Fibroblast of pulmonary artery (primary cell): ENCODE data around the gene GAK.

Experiments used
- DNase-seq: peaks from one replicate; pipeline ENCODE4 v3.0.0-alpha.2; 2010; ENCODE audit warnings: low read depth
- H3K4me3 ChIP-seq: replicated peaks from 2 replicates; pipeline ENCODE4 v1.5.1; 2011; ENCODE audit warnings: low read depth, mild to moderate bottlenecking, control low read depth, low read length, moderate library complexity
- TF ChIP-seq, protein P1 (sequence below): IDR thresholded peaks from 2 replicates; pipeline ENCODE4 v1.5.1; 2011; ENCODE audit warnings: mild to moderate bottlenecking, control low read depth, low read length, inconsistent platforms; ENCODE audit errors: missing control alignments

GAK gene

DNA sequence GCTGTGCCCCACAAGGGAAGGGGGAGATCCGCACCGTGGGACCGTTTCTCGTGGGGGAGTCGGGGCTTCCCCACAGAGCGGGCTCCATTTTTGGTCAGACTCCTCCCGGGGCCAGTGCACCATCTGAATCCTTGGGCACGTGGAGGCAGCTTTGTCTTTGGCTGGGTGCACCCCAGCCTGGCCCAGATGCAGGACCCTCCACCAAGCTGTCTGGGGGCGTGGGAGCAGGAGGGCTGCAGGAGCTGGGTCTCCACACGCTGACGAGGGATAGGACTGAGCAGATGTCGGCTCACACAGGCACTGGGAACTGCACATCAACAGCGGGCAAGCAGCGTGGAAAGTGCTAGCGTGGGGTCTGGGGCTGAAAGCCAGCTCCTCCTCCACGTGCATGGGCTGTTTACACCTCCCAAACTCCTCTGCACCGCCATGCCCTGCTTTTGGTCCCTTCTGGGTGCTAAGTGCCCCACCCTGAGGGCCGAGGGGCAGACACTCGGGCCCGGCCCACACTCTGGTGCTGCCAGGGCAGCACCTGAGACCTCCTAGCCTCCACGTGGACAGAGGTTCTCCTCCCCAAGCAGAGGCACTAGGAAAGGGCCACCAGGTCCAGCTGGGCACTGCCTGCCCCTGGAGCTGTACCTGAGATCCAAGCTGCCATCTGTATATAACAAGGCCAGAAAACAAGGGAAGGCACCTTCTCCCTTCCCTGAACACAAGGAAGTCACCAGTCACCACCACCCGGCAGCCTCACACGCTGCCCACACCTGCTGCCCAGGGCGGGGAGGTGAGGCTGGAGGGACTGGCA lies 27.4 kb upstream of the GAK start:
- TF ChIP-seq, protein P1, sequence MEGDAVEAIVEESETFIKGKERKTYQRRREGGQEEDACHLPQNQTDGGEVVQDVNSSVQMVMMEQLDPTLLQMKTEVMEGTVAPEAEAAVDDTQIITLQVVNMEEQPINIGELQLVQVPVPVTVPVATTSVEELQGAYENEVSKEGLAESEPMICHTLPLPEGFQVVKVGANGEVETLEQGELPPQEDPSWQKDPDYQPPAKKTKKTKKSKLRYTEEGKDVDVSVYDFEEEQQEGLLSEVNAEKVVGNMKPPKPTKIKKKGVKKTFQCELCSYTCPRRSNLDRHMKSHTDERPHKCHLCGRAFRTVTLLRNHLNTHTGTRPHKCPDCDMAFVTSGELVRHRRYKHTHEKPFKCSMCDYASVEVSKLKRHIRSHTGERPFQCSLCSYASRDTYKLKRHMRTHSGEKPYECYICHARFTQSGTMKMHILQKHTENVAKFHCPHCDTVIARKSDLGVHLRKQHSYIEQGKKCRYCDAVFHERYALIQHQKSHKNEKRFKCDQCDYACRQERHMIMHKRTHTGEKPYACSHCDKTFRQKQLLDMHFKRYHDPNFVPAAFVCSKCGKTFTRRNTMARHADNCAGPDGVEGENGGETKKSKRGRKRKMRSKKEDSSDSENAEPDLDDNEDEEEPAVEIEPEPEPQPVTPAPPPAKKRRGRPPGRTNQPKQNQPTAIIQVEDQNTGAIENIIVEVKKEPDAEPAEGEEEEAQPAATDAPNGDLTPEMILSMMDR = no peak
- H3K4me3 ChIP-seq = no peak overlapping the region
- no peak for DNase-seq

DNA sequence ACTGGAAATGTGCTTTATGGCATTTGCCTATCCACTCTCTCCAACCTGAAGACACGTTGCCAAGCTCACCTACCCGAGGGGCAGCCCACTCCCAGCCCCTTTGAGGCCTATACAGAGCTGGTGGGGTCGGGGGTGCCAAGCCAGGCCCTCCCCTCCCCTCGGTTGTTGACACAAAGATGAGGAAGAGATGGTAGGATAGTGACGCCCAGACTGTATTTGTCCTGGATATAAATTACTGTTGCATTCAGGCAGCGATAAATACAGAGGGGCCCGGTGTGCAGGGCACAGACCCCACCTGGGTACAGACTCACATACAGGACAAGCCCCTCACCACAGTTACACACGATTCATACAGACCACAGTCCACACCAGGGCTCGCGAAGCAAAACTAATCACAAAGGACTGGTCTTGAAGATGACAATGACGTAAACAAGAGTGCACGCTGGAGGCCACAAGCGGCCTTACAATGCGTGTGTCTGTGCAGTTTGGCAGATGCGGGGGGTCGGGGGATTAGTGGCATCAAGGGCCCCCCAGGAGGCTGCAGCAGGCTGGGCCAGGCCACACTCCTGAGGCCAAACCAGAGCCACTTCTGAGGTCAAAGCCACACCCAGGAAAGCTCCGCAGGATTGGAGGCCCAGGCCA lies 26.7 kb upstream of the GAK start:
- no peak overlapping the region for H3K4me3 ChIP-seq
- no peak for DNase-seq
- TF ChIP-seq, protein P1 = no peak

DNA sequence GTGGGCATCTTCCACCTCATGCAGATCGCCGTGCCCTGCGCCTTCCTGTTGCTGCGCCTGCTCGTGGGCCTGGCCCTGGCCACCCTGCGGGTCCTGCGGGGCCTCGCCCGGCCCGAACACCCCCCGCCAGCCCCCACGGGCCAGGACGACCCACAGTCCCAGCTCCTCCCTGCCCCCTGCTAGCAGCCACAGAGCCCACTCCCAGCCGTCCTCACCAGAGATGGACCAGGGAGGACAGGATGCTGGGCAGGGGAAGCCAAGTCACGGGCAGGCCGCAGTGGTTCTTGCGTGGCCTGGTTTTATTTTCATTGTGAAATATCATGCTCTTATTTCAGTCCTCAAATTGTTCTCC lies 26.2 kb upstream of the GAK start:
- H3K4me3 ChIP-seq = no peak overlapping the region
- DNase-seq = no peak
- TF ChIP-seq, protein P1 = no peak

DNA sequence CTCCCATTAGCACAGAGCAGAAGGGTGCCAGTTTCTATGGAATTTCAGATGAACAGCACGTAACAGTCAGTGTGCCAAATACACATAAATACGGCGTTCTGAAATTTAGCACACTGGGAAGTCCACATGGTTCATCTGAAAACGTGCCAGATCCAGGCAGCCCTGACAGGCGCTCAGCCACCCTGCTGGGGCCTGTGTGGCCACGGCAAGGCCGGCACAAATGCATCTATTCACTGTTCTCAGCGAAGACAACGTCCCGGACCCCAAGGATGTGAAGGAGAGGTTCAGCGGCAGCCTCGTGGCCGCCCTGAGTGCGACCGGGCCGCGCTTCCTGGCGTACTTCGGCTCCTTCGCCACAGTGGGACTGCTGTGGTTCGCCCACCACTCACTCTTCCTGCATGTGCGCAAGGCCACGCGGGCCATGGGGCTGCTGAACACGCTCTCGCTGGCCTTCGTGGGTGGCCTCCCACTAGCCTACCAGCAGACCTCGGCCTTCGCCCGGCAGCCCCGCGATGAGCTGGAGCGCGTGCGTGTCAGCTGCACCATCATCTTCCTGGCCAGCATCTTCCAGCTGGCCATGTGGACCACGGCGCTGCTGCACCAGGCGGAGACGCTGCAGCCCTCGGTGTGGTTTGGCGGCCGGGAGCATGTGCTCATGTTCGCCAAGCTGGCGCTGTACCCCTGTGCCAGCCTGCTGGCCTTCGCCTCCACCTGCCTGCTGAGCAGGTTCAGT lies 25.6 kb upstream of the GAK start:
- TF ChIP-seq, protein P1 = no peak
- DNase-seq = no peak
- H3K4me3 ChIP-seq = no peak overlapping the region

DNA sequence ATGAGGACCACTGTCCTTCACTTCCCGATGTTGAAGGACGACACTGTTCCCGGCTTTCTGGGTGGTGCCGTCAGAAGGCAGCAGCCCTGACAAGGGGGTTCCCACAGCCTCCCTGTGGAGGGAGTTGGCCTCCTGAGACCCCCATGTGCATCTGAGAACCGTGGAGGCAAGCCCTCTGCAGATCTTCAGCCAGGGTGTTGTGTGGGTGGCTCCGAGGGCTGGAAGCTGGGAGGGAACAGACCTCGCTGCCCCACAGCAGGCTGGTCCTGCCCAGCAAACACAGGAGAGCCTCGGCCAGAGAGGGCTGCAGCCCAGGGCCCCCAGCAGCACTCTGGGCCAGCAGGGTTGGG lies 25.1 kb upstream of the GAK start:
- TF ChIP-seq, protein P1 = no peak
- H3K4me3 ChIP-seq = no peak overlapping the region
- DNase-seq = no peak

DNA sequence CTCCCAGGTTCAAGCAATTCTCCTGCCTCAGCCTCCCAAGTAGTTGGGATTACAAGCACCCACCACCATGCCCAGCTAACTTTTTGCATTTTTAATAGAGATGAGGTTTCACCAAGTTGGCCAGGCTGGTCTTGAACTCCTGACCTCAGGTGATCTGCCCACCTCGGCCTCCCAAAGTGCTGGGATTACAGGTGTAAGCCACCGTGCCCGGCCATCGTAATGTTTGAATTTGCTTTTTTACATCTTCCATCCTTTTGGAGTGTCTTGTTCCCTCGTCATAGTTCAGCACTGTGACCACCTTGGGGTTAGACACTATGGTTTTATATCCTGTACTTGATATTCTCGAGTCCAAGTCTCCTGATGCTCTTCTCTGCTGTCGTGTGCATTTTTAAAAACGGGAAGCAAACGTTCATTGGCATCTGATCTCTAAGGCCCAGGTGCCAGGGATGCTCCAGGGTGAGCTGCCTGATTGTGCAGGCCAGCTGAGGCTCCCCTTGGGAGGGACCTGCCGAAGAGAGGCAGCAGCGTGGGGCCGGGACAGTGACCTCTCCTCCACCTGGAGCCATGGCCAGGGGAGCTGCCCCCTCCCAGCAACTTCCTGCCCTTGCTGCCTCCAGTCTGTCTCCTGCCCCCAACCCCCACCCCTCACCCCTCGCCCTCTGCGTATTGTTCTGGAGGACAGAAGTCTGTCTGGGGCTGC lies 24.6 kb upstream of the GAK start:
- TF ChIP-seq, protein P1 = no peak
- DNase-seq = no peak
- no peak overlapping the region for H3K4me3 ChIP-seq
